Heart right ventricle (tissue), 16 donors: Measurements from ENCODE around the gene RCC1. TPM values are rescaled to one million over a fixed set of nuclear protein-coding genes. Genes with fewer than 3 reads are reported as not detected.
"Not testable (repeated sequence)": the region's sequence is repeated elsewhere in the genome, so short reads cannot be mapped to it uniquely, and the experiment has no call there.

Experiments
- ATAC-seq, 8 donors: fragments of 200-7000 bp; cut with Tn5 transposase; one replicate each; pipeline ENCODE4 v1.9.1; 2020; ENCODE audit warnings: mild to moderate bottlenecking in 8 of 8, moderate library complexity in 8 of 8, moderate number of reproducible peaks in 1 of 8
- DNase-seq, 2 donors: peaks; one replicate each; pipeline ENCODE4 v3.0.0-alpha.2; 2020
- H3K27ac ChIP-seq, 10 donors: fragments of 200-600 bp; sonication (generic) in 2 of 10; one replicate each; pipeline versions ENCODE4 v1.5.0 to v1.8.0; 2020 to 2022; ENCODE audit warnings: mild to moderate bottlenecking in 3 of 10
- H3K27me3 ChIP-seq, 7 donors: fragments of 200-600 bp; one replicate each; pipeline ENCODE4 v1.8.0; 2021 to 2022; ENCODE audit warnings: mild to moderate bottlenecking in 2 of 7
- H3K36me3 ChIP-seq, 9 donors: fragments of 200-600 bp; sonication (generic) in 1 of 9; one replicate each; pipeline versions ENCODE4 v1.5.0 to v1.8.0; 2020 to 2022; ENCODE audit warnings: mild to moderate bottlenecking in 2 of 9
- H3K4me1 ChIP-seq, 9 donors: fragments of 200-600 bp; sonication (generic) in 1 of 9; one replicate each; pipeline versions ENCODE4 v1.5.0 to v1.8.0; 2020 to 2022; ENCODE audit warnings: mild to moderate bottlenecking in 4 of 9
- H3K4me3 ChIP-seq, 10 donors: fragments of 200-600 bp; sonication (generic) in 2 of 10; one replicate each; pipeline versions ENCODE4 v1.5.0 to v1.8.0; 2020 to 2022; ENCODE audit warnings: mild to moderate bottlenecking in 7 of 10, moderate library complexity in 2 of 10
- H3K9me3 ChIP-seq, 11 donors: fragments of 200-600 bp in 10 of 11; sonication (generic) in 2 of 11; one replicate each; pipeline versions ENCODE4 v1.5.0 to v1.8.0; 2013 to 2022; ENCODE audit warnings: mild to moderate bottlenecking in 2 of 11, control low read depth in 1 of 11, moderate library complexity in 1 of 11
- WGBS, 2 donors: extraction: QIAGEN DNeasy Blood & Tissue Kit; methylation state at CpG; one replicate each; pipeline ENCODE4 v1.1.7; 2013; ENCODE audit warnings: inconsistent platforms in 1 of 2; 5-methylcytosine and 5-hydroxymethylcytosine counted together
- intact Hi-C, 10 donors: fragments of 100-400 bp; cut with DNase I; formaldehyde crosslinking; loops; one replicate each; pipeline versions ENCODE4 v1.11.1 to v1.14.2; 2022
- polyA plus RNA-seq, 2 donors: library from polyadenylated mRNA; stranded (reverse); fragments of 200-250 nt; gene quantifications; one replicate each; pipeline ENCODE4 v1.2.3, GENCODE V29; 2013
- total RNA-seq, 10 donors: library from RNA; stranded (reverse); fragmentation: NEBNext Ultra II Directional in 3 of 10; extraction: Animal tissue kit (Norgen Biotek cat#: 25700) in 3 of 10; gene quantifications; one replicate each; pipeline versions ENCODE4 v1.2.1 to v1.2.4, GENCODE V29; 2021 to 2023
- TF ChIP-seq, protein P1 (sequence below), 9 donors: fragments of 200-600 bp; sonication (generic) in 2 of 9; IDR thresholded peaks; one replicate each; pipeline versions ENCODE4 v1.5.0 to v1.8.0; 2021 to 2022; ENCODE audit warnings: antibody characterized with exemption in 9 of 9, mild to moderate bottlenecking in 5 of 9, moderate library complexity in 1 of 9
- donor health status: Arrhythmogenic right ventricular cardiomyopathy.
- donor health status: ischemic (EF 13 %, LVEDD 7.1; RV severe dilation, severe dysfunction).
- donor health status: healthy with polysubstance abuse.
- donor health status: DM: no; HTN: yes; CAD: no.
- donor health status: DM: no; HTN: no; CAD: no.
- donor health status: ischemic (EF 25% LVEDD 6.9; RV normal size, moderate dysfunction).
- donor health status: ischemic (EF 25% LVEDD 5.7; RV mildly dilated, moderate dysfunction).
- donor health status: healthy.
- donor health status: DM: yes; HTN: yes; CAD: no.
- donor health status: Ischemic cardiomyopathy.
- donor health status: ischemic (EF 35%, LVEDD 5.7; RV mildly dilated, moderate dysfunction).
- donor health status: nonischemic (EF 11% LVEDD 7.7; RV severe dilation, severe dysfunction).
- donor health status: DM: yes; HTN: yes; CAD: no.
- donor health status: PGD.
- donor health status: ischemic (EF 29% LVEDD 5.4; RV normal size, mild dysfunction).
- donor health status: nonischemic (EF 23%, LVEDD 6.1; RV moderate dilation, normal function).

The RCC1 gene
- total and polyA plus RNA-seq, 12 donors: 2.3 to 17.8 (median 4.1) TPM

DNA sequence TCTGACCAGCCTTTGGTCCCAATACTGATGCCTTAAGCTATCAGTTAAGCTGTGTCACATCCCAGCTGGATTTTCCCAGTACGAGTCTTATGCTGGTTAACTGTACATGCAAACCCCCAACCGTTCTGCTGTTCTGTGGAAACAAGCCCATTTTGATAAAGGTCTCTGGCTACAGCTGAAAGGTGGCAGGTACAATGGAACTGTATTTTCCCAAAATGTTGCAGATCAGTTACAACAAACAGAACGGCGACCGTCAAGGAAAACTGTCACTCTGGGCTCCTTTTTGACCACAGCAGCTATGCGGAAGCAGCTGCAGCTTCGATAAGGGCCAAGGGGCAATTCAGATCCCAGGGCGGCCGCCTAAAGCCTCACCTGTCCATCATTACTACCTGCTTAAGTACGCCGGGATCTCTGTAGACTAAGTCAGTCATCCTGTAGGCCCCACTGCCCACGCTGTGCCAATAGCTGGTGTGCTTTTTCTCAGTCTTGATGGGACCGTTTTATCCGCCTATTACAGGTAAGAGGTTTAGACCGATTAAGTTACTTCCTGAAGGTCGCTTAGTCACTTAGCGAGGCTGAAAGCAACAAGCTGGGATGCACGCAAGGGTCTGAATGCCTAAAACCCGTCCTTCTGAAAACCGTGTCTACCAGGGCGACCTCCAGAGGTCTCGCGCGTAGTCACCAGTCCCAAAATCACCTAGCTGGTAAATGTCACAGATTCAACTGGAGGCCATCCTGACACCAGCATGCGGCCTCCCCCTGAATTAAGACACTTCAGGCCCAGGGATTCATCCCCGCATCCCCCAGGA is 75.1 kb downstream of the RCC1 start:
- Histone ChIP-seq H3K9me3 (no peaks in the 10 kb centered on the region), H3K27me3 (no peaks in the 10 kb centered on the region), H3K27ac (peak overlapping the region; percentile 72 to 94 (median 87)), H3K4me1 (peaks cover 0 to 48% (median 26%) of the 10 kb centered on the region in 9 donors), H3K36me3 (peaks cover 3 to 46% (median 24%) of the 10 kb centered on the region in 9 donors), H3K4me3 (peak overlapping the region; percentile 73 to 98 (median 90))
- ATAC-seq (peak; percentile 4 to 48 (median 28)), DNase-seq (no peak)
- 1 to 2% methylated on average over 26 of the region's 26 CpGs for WGBS, 2 donors
- TF ChIP-seq, protein P1, sequence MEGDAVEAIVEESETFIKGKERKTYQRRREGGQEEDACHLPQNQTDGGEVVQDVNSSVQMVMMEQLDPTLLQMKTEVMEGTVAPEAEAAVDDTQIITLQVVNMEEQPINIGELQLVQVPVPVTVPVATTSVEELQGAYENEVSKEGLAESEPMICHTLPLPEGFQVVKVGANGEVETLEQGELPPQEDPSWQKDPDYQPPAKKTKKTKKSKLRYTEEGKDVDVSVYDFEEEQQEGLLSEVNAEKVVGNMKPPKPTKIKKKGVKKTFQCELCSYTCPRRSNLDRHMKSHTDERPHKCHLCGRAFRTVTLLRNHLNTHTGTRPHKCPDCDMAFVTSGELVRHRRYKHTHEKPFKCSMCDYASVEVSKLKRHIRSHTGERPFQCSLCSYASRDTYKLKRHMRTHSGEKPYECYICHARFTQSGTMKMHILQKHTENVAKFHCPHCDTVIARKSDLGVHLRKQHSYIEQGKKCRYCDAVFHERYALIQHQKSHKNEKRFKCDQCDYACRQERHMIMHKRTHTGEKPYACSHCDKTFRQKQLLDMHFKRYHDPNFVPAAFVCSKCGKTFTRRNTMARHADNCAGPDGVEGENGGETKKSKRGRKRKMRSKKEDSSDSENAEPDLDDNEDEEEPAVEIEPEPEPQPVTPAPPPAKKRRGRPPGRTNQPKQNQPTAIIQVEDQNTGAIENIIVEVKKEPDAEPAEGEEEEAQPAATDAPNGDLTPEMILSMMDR (IDR thresholded peaks at IDR 0.05): peak in 4 of 9 donors; percentile 20 to 36 (median 30)
- intact Hi-C loops: loop anchor here in 2 of 10 donors (2.0 kb wide), 1 partner anchor 28 kb away; the partner anchor contains the start of gene TRNAU1AP (in 2 of the 2)

DNA sequence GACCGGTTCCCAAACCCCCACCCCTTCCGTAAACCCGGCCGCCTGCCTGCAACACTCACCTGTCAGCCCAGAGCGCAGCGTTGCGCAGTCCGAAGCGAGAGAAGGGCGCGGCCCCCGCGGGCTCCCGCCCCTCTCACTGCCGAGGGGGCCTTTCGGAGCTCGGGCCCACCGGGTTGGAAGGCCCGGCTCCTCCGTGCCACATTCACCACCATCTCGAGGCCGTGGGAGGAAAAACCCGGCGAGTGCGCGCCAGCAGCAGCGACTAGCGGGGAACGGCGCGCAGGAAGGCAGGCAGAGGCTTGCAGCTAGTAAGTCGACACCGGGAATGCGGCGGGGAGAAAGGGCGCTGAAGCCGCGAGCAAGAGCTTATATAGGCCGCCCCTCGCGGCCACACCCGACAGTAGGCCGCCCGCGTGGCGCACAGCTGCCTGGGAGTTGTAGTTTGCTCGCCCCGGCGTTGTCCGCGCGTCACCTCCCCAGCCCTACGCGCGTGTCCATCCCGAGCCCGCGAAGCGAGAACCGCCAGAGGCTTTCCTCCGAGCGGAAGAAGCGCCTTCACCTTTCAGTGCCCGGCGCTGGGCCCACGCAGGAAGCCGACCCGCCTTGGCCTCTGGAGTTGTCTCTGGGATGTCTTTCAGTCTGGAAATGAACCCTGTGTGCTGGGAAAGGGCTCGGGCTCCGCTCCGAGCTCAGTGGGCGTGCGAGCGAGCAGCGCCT is 75.8 kb downstream of the RCC1 start:
- WGBS, 2 donors: 0 to 1% methylated on average over 72 to 75 of the region's 75 CpGs
- DNase-seq: peak; percentile 94 to 95
- Histone ChIP-seq H3K36me3 (peaks cover 3 to 40% (median 23%) of the 10 kb centered on the region in 9 donors), H3K27me3 (no peaks in the 10 kb centered on the region), H3K4me1 (peaks cover 0 to 48% (median 26%) of the 10 kb centered on the region in 9 donors), H3K4me3 (peak overlapping the region; percentile 73 to 98 (median 90)), H3K9me3 (no peaks in the 10 kb centered on the region), H3K27ac (peak overlapping the region; percentile 72 to 94 (median 87))
- ATAC-seq: peak; percentile 98 to 99 (median 99)
- intact Hi-C loops: loop anchor here in 2 of 10 donors (2.0 kb wide), 1 partner anchor 29 kb away; the partner anchor contains the start of gene TRNAU1AP (in 2 of the 2)
- TF ChIP-seq, protein P1 (IDR thresholded peaks at IDR 0.05): peak in 2 of 9 donors; percentile 0 to 29

DNA sequence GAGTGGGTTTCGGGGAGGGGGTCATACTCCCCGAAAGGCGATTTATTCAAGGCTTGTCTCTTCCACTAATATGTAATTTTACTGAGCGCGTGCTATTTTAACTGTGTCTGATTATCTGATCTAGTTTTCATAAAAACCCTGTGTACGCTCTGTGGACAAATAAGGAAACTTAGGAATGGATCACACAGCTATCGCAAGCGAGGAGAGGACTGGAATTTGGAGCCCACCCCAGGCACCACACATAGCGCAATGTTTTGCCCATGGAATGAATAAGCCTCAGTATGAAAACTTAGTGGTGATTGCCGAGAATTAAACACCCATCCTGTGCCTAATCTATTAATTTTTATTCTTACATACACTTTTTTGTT is 76.4 kb downstream of the RCC1 start:
- H3K4me3 ChIP-seq: peak overlapping the region; percentile 73 to 98 (median 90)
- H3K9me3 ChIP-seq: no peaks in the 10 kb centered on the region
- TF ChIP-seq, protein P1 (IDR thresholded peaks at IDR 0.05): no peak
- H3K27me3 ChIP-seq: no peaks in the 10 kb centered on the region
- peak overlapping the region; percentile 72 to 94 (median 87) for H3K27ac ChIP-seq
- intact Hi-C loops: no loop called here
- H3K4me1 ChIP-seq: peaks cover 0 to 44% (median 26%) of the 10 kb centered on the region in 9 donors
- 1 to 2% methylated on average over 10 of the region's 10 CpGs for WGBS, 2 donors
- H3K36me3 ChIP-seq: peaks cover under 1 to 34% (median 17%) of the 10 kb centered on the region in 9 donors
- ATAC-seq (peak in 7 of 8 donors; percentile 2 to 31 (median 18)), DNase-seq (no peak)

DNA sequence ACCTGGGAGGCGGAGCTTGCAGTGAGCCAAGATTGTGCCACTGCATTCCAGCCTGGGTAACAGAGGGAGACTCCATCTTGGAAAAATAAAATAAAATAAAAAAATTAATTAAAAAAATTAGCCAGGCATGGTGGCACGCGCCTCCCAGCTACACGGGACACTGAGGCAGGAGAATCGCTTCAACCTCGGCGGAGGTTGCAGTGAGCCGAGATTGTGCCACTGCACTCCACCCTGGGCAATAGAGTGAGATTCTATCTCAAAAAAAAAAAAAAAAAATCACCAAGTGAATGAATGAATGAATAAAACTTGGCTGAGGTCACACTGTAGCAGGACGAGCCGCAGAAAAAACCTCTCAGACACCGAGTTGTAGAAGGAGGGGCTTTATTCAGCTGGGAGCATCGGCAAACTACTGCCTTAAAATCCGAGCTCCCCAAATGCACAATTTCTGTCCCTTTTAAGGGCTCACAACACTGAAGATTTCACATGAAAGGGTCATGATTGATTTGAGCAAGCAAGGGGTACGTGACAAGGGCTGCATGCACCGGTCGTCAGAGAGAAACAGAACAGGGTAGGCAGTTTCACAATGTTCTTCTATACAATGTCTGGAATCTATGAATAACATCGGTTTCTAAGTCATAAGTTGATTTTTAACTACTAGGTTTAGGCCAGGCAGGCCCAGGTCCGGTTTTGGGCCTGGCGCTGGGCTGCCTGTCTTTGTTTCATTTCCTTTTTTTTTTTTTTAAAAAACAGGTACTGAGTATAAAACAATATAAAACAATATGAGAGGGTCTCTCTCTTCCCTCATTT is 80.9 kb downstream of the RCC1 start:
- intact Hi-C loops, H3K36me3 ChIP-seq, DNase-seq, H3K27me3 ChIP-seq, ATAC-seq, H3K9me3 ChIP-seq, H3K27ac ChIP-seq, H3K4me3 ChIP-seq: not testable (repeated sequence)
- WGBS, 2 donors: 93 to 94% methylated on average over 19 of the region's 19 CpGs
- peaks cover 0 to 33% (median 9%) of the 10 kb centered on the region in 9 donors for H3K4me1 ChIP-seq

Other genes starting within 250 kb of the RCC1 start
- 1 to 10 TPM; 1.9 to 6.0 (median 3.6) TPM for gene SESN2, start 246.5 kb upstream of the RCC1 start, total RNA-seq
- 1 to 10 TPM; 2.4 to 7.9 TPM for gene SESN2, start 246.5 kb upstream of the RCC1 start, polyA plus RNA-seq
- gene MED18, start 177.0 kb upstream of the RCC1 start, total RNA-seq: 10 to 100 TPM in 6 of 10 donors, 1 to 10 TPM in 4; 6.5 to 13.9 (median 10.8) TPM
- 10 to 100 TPM; 10.4 to 20.4 TPM for gene MED18, start 177.0 kb upstream of the RCC1 start, polyA plus RNA-seq
- gene PHACTR4, start 136.3 kb upstream of the RCC1 start, total RNA-seq: 10 to 100 TPM; 14.0 to 24.9 (median 18.5) TPM
- gene PHACTR4, start 136.3 kb upstream of the RCC1 start, polyA plus RNA-seq: 10 to 100 TPM; 17.0 to 36.1 TPM
- gene TRNAU1AP, start 47.0 kb downstream of the RCC1 start, total RNA-seq: 10 to 100 TPM; 13.1 to 21.2 (median 15.2) TPM
- gene TRNAU1AP, start 47.0 kb downstream of the RCC1 start, polyA plus RNA-seq: 10 to 100 TPM; 17.3 to 21.4 TPM
- 1 to 10 TPM in 3 of 10 donors, under 1 TPM in 7; 0.17 to 3.4 (median 0.50) TPM for gene RAB42, start 86.2 kb downstream of the RCC1 start, total RNA-seq
- under 1 TPM; 0.57 to 0.59 TPM for gene RAB42, start 86.2 kb downstream of the RCC1 start, polyA plus RNA-seq
- 10 to 100 TPM; 17.2 to 27.4 (median 19.4) TPM for gene TAF12, start 137.0 kb downstream of the RCC1 start, total RNA-seq
- 10 to 100 TPM; 29.6 to 41.6 TPM for gene TAF12, start 137.0 kb downstream of the RCC1 start, polyA plus RNA-seq
- not detected for gene RNU11, start 142.6 kb downstream of the RCC1 start, total RNA-seq
- not detected for gene RNU11, start 142.6 kb downstream of the RCC1 start, polyA plus RNA-seq
- 1 to 10 TPM; 5.1 to 7.4 (median 6.4) TPM for gene GMEB1, start 162.7 kb downstream of the RCC1 start, total RNA-seq
- gene GMEB1, start 162.7 kb downstream of the RCC1 start, polyA plus RNA-seq: 1 to 10 TPM; 2.0 to 3.7 TPM
- 10 to 100 TPM; 31.2 to 57.1 (median 44.6) TPM for gene YTHDF2, start 230.9 kb downstream of the RCC1 start, total RNA-seq
- gene YTHDF2, start 230.9 kb downstream of the RCC1 start, polyA plus RNA-seq: 10 to 100 TPM; 22.6 to 22.9 TPM